GM21528 (cell line): ENCODE data around the gene SLC35F1.

ENCODE experiments used
- ATAC-seq: cut with Tn5 transposase; IDR thresholded peaks from one replicate; pipeline ENCODE4 v1.9.1; 2021; ENCODE audit warnings: mild to moderate bottlenecking, moderate library complexity; ENCODE audit not compliant: unreplicated experiment, low FRiP score

Gene SLC35F1

GRCh38 chr6:118248171-118248570 lies 341.1 kb downstream of the SLC35F1 start:
- ATAC-seq: no peak

GRCh38 chr6:118249680-118250079 lies 342.6 kb downstream of the SLC35F1 start:
- ATAC-seq: no peak

GRCh38 chr6:118252474-118252873 lies 345.4 kb downstream of the SLC35F1 start:
- ATAC-seq: peak; percentile 69

- no peak for ATAC-seq
Observed at GRCh38 chr6:118253741-118254140, 346.7 kb downstream of the SLC35F1 start.

- ATAC-seq: no peak
Observed at GRCh38 chr6:118260833-118261232, 353.8 kb downstream of the SLC35F1 start.

- ATAC-seq: no peak
Observed at GRCh38 chr6:118263921-118264486, 356.9 kb downstream of the SLC35F1 start.

GRCh38 chr6:118269659-118270058 lies 362.6 kb downstream of the SLC35F1 start:
- no peak for ATAC-seq

GRCh38 chr6:118277631-118278030 lies 370.6 kb downstream of the SLC35F1 start:
- no peak for ATAC-seq

GRCh38 chr6:118280210-118280609 lies 373.1 kb downstream of the SLC35F1 start:
- peak; percentile 100 for ATAC-seq

- ATAC-seq: no peak
Observed at GRCh38 chr6:118281291-118281690, 374.2 kb downstream of the SLC35F1 start.

GRCh38 chr6:118283766-118284165 lies 376.7 kb downstream of the SLC35F1 start:
- no peak for ATAC-seq

GRCh38 chr6:118284736-118285360 lies 377.8 kb downstream of the SLC35F1 start:
- ATAC-seq: no peak

GRCh38 chr6:118285791-118286190 lies 378.7 kb downstream of the SLC35F1 start:
- ATAC-seq: no peak

- no peak for ATAC-seq
Observed at GRCh38 chr6:118288355-118289124, 381.5 kb downstream of the SLC35F1 start.

GRCh38 chr6:118292558-118292957 lies 385.5 kb downstream of the SLC35F1 start:
- no peak for ATAC-seq

- no peak for ATAC-seq
Observed at GRCh38 chr6:118294906-118295305, 387.8 kb downstream of the SLC35F1 start.

GRCh38 chr6:118295336-118295735 lies 388.3 kb downstream of the SLC35F1 start:
- no peak for ATAC-seq

GRCh38 chr6:118296129-118296901 lies 389.3 kb downstream of the SLC35F1 start:
- ATAC-seq: no peak

GRCh38 chr6:118297821-118298220 lies 390.8 kb downstream of the SLC35F1 start:
- no peak for ATAC-seq

GRCh38 chr6:118298476-118299427 lies 391.7 kb downstream of the SLC35F1 start:
- no peak for ATAC-seq
